Kidney (tissue), 14 donors: ENCODE data around the gene GLRA3. TPM values are rescaled to one million over a fixed set of nuclear protein-coding genes. Genes with fewer than 3 reads are reported as not detected.

Source experiments
- DNase-seq, 5 donors: peaks; one replicate each; pipeline ENCODE4 v3.0.0-alpha.2; 2013 to 2020
- FAIRE-seq: peaks from 2 replicates; lab custom pipeline; 2012; peaks lifted over from hg19 to GRCh38; lab: Jason Lieb, UNC
- H3K27ac ChIP-seq, 2 donors: one replicate each; pipeline ENCODE4 v1.7.0; 2013; ENCODE audit warnings: low read depth in 2 of 2, low read length in 2 of 2, inconsistent platforms in 1 of 2
- H3K27me3 ChIP-seq: one replicate; pipeline ENCODE4 v1.7.1; 2013; ENCODE audit warnings: low read length, inconsistent platforms; ENCODE audit not compliant: control insufficient read depth, insufficient read depth
- H3K36me3 ChIP-seq, 3 donors: one replicate each; pipeline versions ENCODE4 v1.7.0 to v1.7.1; 2013; ENCODE audit warnings: low read length in 3 of 3, control low read depth in 1 of 3, inconsistent platforms in 1 of 3; ENCODE audit not compliant: insufficient read depth in 3 of 3, control insufficient read depth in 2 of 3
- H3K4me1 ChIP-seq, 3 donors: one replicate each; pipeline versions ENCODE4 v1.7.0 to v1.7.1; 2013; ENCODE audit warnings: low read length in 3 of 3, inconsistent platforms in 1 of 3, low read depth in 1 of 3; ENCODE audit not compliant: control insufficient read depth in 2 of 3, insufficient read depth in 2 of 3
- H3K4me3 ChIP-seq, 3 donors: one replicate each; pipeline versions ENCODE4 v1.7.0 to v1.8.1; 2013; ENCODE audit warnings: low read length in 3 of 3, control low read depth in 1 of 3, inconsistent platforms in 1 of 3
- H3K9ac ChIP-seq, 3 donors: one replicate each; pipeline versions ENCODE4 v1.7.0 to v1.7.1; 2013; ENCODE audit warnings: low read length in 3 of 3, control low read depth in 1 of 3, inconsistent platforms in 1 of 3
- H3K9me3 ChIP-seq, 3 donors: one replicate each; pipeline versions ENCODE4 v1.7.0 to v1.7.1; 2013; ENCODE audit warnings: low read length in 3 of 3, control low read depth in 1 of 3, inconsistent platforms in 1 of 3; ENCODE audit not compliant: control insufficient read depth in 2 of 3, insufficient read depth in 1 of 3
- intact Hi-C: fragments of 100-400 bp; cut with DNase I; formaldehyde crosslinking; loops from one replicate; pipeline ENCODE4 v1.11.1; 2022
- polyA plus RNA-seq: library from polyadenylated mRNA; stranded (reverse); fragments of 350-450 nt; fragmentation: Illumina TruSeq; extraction: RNeasy Lipid Tissue Mini Kit (QIAGEN cat#74804); gene quantifications from one replicate; pipeline ENCODE4 v1.2.3, GENCODE V29; 2014; ENCODE audit warnings: low read depth, low replicate concordance; ENCODE audit not compliant: insufficient read depth
- total RNA-seq: library from RNA; stranded (reverse); fragmentation: NEBNext Ultra II Directional; extraction: Animal tissue kit (Norgen Biotek cat#: 25700); gene quantifications from one replicate; pipeline ENCODE4 v1.2.1, GENCODE V29; 2021
- TF ChIP-seq, protein P1 (sequence below): IDR thresholded peaks from 3 replicates; pipeline ENCODE4 v1.5.1; 2012; ENCODE audit warnings: mild to moderate bottlenecking, moderate library complexity, borderline replicate concordance; ENCODE audit not compliant: insufficient read depth; ENCODE audit errors: extremely low read depth
- donor health status: control.
- donor health status: control.
- donor health status: control.
- donor health status: control.
- donor health status: control.
- donor health status: DM: yes; HTN: yes; CAD: no.
- donor health status: Normal renal cell carcinoma (clear cell type).

The GLRA3 gene
- total and polyA plus RNA-seq, 2 donors from 2014 or later = 0.13 TPM; not detected in 1

DNA sequence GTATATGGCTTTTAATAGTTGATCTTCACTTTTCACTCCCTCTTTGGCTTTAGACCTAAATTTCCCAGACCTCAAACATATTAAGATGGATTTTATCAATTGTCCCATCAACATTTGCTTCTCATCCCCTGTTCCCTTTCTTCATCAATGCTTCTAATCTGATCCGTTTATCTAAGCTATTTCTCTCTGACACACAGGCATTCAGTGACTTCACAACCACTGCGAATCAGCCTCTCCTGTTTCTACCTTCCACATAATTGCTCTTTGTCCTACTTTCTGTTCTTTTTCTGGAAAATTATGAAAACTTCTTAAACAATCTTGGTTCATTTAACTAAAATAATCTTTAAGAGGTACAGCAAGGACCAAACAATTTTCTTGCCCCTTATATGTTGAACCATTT, 115.2 kb downstream of the GLRA3 start:
- no peaks in the 10 kb centered on the region for H3K27me3 ChIP-seq
- H3K4me3 ChIP-seq = no peak overlapping the region
- H3K9ac ChIP-seq = no peak overlapping the region
- FAIRE-seq (no peak), DNase-seq (no peak)
- no peaks in the 10 kb centered on the region for H3K4me1 ChIP-seq
- H3K9me3 ChIP-seq = no peaks in the 10 kb centered on the region
- TF ChIP-seq, protein P1, sequence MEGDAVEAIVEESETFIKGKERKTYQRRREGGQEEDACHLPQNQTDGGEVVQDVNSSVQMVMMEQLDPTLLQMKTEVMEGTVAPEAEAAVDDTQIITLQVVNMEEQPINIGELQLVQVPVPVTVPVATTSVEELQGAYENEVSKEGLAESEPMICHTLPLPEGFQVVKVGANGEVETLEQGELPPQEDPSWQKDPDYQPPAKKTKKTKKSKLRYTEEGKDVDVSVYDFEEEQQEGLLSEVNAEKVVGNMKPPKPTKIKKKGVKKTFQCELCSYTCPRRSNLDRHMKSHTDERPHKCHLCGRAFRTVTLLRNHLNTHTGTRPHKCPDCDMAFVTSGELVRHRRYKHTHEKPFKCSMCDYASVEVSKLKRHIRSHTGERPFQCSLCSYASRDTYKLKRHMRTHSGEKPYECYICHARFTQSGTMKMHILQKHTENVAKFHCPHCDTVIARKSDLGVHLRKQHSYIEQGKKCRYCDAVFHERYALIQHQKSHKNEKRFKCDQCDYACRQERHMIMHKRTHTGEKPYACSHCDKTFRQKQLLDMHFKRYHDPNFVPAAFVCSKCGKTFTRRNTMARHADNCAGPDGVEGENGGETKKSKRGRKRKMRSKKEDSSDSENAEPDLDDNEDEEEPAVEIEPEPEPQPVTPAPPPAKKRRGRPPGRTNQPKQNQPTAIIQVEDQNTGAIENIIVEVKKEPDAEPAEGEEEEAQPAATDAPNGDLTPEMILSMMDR = no peak
- H3K36me3 ChIP-seq = no peaks in the 10 kb centered on the region
- intact Hi-C loops = no loop called here
- H3K27ac ChIP-seq = no peak overlapping the region

- intact Hi-C loops = no loop called here
- no peak overlapping the region for H3K27ac ChIP-seq
- no peaks in the 10 kb centered on the region for H3K9me3 ChIP-seq
- no peaks in the 10 kb centered on the region for H3K4me1 ChIP-seq
- no peak overlapping the region for H3K4me3 ChIP-seq
- FAIRE-seq (no peak), DNase-seq (no peak)
- H3K36me3 ChIP-seq = no peaks in the 10 kb centered on the region
- TF ChIP-seq, protein P1 = no peak
- no peak overlapping the region for H3K9ac ChIP-seq
- H3K27me3 ChIP-seq = no peaks in the 10 kb centered on the region
These were observed 115.9 kb downstream of the GLRA3 start for GRCh38 chr4:174713181-174713580.

- no peaks in the 10 kb centered on the region for H3K9me3 ChIP-seq
- intact Hi-C loops = no loop called here
- no peaks in the 10 kb centered on the region for H3K4me1 ChIP-seq
- FAIRE-seq (no peak), DNase-seq (no peak)
- TF ChIP-seq, protein P1 = no peak
- H3K36me3 ChIP-seq = no peaks in the 10 kb centered on the region
- H3K4me3 ChIP-seq = no peak overlapping the region
- H3K27ac ChIP-seq = no peak overlapping the region
- H3K9ac ChIP-seq = no peak overlapping the region
- no peaks in the 10 kb centered on the region for H3K27me3 ChIP-seq
These were observed 119.5 kb downstream of the GLRA3 start for GRCh38 chr4:174709526-174709925.

- TF ChIP-seq, protein P1 = no peak
- Histone ChIP-seq H3K27ac (no peak overlapping the region), H3K36me3 (no peaks in the 10 kb centered on the region), H3K9ac (no peak overlapping the region), H3K27me3 (no peaks in the 10 kb centered on the region), H3K4me1 (no peaks in the 10 kb centered on the region), H3K4me3 (no peak overlapping the region), H3K9me3 (no peaks in the 10 kb centered on the region)
- intact Hi-C loops = no loop called here
- FAIRE-seq (no peak), DNase-seq (no peak)
These were observed 120.7 kb downstream of the GLRA3 start for GRCh38 chr4:174708381-174708780.
